Ureter (tissue), 1 donor: Measurements from ENCODE around the gene TAX1BP3. TPM values are rescaled to one million over a fixed set of nuclear protein-coding genes. Genes with fewer than 3 reads are reported as not detected.

ENCODE experiments used
- DNase-seq: peaks from one replicate; pipeline ENCODE4 v3.0.0-alpha.2; 2020; ENCODE audit warnings: low spot score
- total RNA-seq: library from RNA; stranded (reverse); gene quantifications from one replicate; pipeline ENCODE4 v1.2.4, GENCODE V29; 2023
- donor health status: DM: yes; HTN: yes; CAD: no.

Gene TAX1BP3
- total RNA-seq, 1 donor from 2014 or later: 152 TPM

- no peak for DNase-seq
Measured at GRCh38 chr17:3658784-3659449, 9.5 kb downstream of the TAX1BP3 start.

- no peak for DNase-seq
Measured at GRCh38 chr17:3657874-3658783, 10.2 kb downstream of the TAX1BP3 start.

GRCh38 chr17:3657588-3657869 lies 10.8 kb downstream of the TAX1BP3 start:
- no peak for DNase-seq

GRCh38 chr17:3656755-3657587 lies 11.4 kb downstream of the TAX1BP3 start:
- DNase-seq: no peak

- no peak for DNase-seq
Measured at GRCh38 chr17:3656353-3656752, 12.0 kb downstream of the TAX1BP3 start.

- DNase-seq: no peak
Measured at GRCh38 chr17:3655766-3656165, 12.6 kb downstream of the TAX1BP3 start.

GRCh38 chr17:3647769-3648555 lies 20.4 kb downstream of the TAX1BP3 start:
- peak; percentile 75 for DNase-seq

- DNase-seq: no peak
Measured at GRCh38 chr17:3647251-3647650, 21.1 kb downstream of the TAX1BP3 start.

GRCh38 chr17:3645310-3645709 lies 23.1 kb downstream of the TAX1BP3 start:
- no peak for DNase-seq

- DNase-seq: no peak
Measured at GRCh38 chr17:3643889-3644349, 24.5 kb downstream of the TAX1BP3 start.

GRCh38 chr17:3641717-3642486 lies 26.5 kb downstream of the TAX1BP3 start:
- DNase-seq: no peak

- DNase-seq: no peak
Measured at GRCh38 chr17:3641014-3641413, 27.4 kb downstream of the TAX1BP3 start.

- DNase-seq: no peak
Measured at GRCh38 chr17:3639981-3640596, 28.3 kb downstream of the TAX1BP3 start.

GRCh38 chr17:3636908-3637373 lies 31.4 kb downstream of the TAX1BP3 start:
- no peak for DNase-seq

GRCh38 chr17:3636154-3636907 lies 32.0 kb downstream of the TAX1BP3 start, which contains the start of the genes CTNS and SHPK:
Gene CTNS (plus strand): TSS chr17:3636760. CDS start chr17:3640207, 3,447 bp downstream.
Gene SHPK (minus strand): TSS chr17:3636250. CDS start chr17:3636219, 31 bp downstream.
- DNase-seq: peak; percentile 97

GRCh38 chr17:3635474-3636153 lies 32.8 kb downstream of the TAX1BP3 start:
- DNase-seq: no peak

GRCh38 chr17:3632287-3632686 lies 36.1 kb downstream of the TAX1BP3 start:
- no peak for DNase-seq

GRCh38 chr17:3630781-3631180 lies 37.6 kb downstream of the TAX1BP3 start:
- no peak for DNase-seq
